IPS-18a (cell line): ENCODE data around the gene CELSR1.

Source experiments
- H3K27ac ChIP-seq: one replicate; pipeline ENCODE4 v1.5.1; 2013; ENCODE audit warnings: low read length
- H3K27me3 ChIP-seq: one replicate; pipeline ENCODE4 v1.6.1; 2013; ENCODE audit warnings: mild to moderate bottlenecking, low read length; ENCODE audit not compliant: control insufficient read depth, insufficient read depth
- H3K36me3 ChIP-seq: one replicate; pipeline ENCODE4 v1.6.1; 2013; ENCODE audit warnings: low read depth, low read length; ENCODE audit not compliant: control insufficient read depth
- H3K4me1 ChIP-seq: one replicate; pipeline ENCODE4 v1.6.1; 2013; ENCODE audit warnings: low read depth, low read length; ENCODE audit not compliant: control insufficient read depth
- H3K4me3 ChIP-seq: one replicate; pipeline ENCODE4 v1.5.1; 2013; ENCODE audit warnings: low read length
- H3K9ac ChIP-seq: one replicate; pipeline ENCODE4 v1.6.1; 2013; ENCODE audit warnings: mild to moderate bottlenecking, low read length, moderate library complexity
- H3K9me3 ChIP-seq: one replicate; pipeline ENCODE4 v1.6.1; 2013; ENCODE audit warnings: low read depth, low read length; ENCODE audit not compliant: control insufficient read depth

Gene CELSR1

DNA sequence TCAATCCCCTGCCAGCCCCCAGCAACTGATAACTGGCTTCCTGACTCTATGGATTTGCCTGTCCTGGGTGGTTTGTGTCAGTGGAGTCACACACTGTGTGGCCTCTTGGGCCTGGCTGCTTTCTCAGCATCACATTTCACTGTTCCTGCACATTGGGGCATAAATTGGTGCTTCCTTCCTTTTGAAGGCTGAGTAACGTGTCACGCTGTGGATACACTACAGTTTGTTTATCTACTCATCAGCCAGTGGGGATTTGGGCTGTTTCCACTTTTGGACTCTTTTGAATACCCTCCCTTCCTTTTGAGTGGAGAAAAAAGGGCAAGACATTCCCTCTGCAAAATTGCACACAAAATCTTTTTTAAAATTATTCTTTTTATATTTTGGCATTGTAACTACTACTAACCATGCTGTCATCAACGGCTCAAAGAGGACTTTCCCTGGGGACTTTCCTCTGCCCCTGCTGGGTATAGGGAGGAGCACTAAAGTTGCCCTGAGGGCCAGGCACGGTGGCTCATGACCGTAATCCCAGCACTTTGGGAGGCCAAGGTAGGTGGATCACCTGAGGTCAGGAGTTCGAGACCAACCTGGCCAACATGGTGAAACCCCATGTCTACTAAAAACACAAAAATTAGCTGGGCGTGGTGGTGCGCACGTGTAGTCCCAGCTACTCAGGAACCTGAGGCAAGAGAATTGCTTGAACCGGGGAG lies 7.8 kb upstream of the CELSR1 start:
- Histone ChIP-seq H3K9me3 (no peaks in the 10 kb centered on the region), H3K36me3 (no peaks in the 10 kb centered on the region), H3K27ac (no peak overlapping the region), H3K4me3 (no peak overlapping the region), H3K27me3 (no peaks in the 10 kb centered on the region), H3K9ac (no peak overlapping the region), H3K4me1 (no peaks in the 10 kb centered on the region)

DNA sequence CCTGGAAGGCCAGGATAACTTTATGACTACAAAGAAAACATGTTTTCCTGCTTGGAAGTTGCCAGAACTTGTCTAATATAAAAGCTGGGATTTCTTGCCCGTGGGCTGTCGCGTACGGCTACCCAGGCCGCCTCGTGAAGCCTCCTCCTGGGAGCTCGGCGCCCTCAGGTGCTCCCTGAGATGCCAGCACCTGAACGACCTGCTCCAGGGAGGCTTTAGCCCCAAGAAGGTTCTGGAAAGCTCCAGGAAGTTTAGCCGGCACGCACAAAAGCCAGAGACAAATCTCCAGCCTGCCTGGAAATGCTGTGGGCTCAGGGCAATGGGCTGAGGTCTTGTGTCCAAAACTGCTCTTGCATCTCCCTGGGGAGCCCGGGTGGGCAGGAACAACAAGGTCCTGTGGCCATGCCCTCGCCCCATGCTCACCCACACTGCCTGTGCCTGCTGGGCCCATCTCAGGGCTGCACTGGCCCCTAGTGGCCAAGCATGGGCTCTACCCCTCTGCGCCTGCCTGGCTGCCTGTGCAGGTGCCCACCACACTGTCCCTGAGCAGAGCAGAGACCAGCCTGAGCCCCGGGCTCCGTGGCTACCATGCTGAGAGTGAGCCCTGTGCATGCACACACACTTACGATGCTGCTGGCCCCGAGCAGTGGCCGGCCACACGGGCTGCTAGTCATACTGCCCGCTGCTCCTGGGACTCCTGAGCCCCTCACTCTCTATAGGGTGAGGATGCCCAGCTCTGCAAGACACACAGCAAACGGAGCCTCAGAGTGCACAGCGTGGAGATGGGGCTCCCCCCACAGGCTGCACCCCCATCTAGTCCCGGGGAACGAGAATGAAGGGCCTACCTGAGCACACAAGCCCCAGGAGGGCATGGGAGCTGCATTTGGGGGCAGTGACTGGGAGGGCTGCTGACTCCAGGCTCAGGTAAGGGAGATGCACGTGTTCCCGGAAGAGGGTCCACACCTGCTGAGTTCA lies 4.9 kb upstream of the CELSR1 start:
- Histone ChIP-seq H3K27me3 (peaks cover 24% of the 10 kb centered on the region), H3K36me3 (no peaks in the 10 kb centered on the region), H3K4me3 (no peak overlapping the region), H3K9ac (no peak overlapping the region), H3K27ac (no peak overlapping the region), H3K4me1 (peaks cover 6% of the 10 kb centered on the region), H3K9me3 (no peaks in the 10 kb centered on the region)

DNA sequence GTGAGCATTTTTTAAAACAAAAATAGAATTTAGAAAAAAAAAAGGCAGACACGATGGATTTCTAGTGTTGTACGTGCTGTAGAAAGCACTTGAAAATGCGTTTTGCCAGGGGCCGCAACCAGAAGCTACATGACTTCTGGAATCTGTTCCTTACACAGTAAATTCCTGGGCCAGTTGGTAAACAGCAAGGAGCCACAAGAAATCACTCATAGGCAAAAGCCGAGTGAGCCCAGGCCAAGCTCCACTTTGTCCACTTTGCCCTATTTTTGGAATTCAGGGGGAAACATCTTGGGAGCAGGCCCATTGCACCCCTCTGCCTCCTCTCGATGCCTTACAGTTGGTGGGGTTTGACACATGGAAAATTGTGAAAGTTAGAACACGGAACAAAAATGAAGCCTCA lies 4.1 kb upstream of the CELSR1 start:
- Histone ChIP-seq H3K4me1 (peaks cover 6% of the 10 kb centered on the region), H3K9me3 (no peaks in the 10 kb centered on the region), H3K9ac (no peak overlapping the region), H3K36me3 (no peaks in the 10 kb centered on the region), H3K27ac (no peak overlapping the region), H3K4me3 (no peak overlapping the region), H3K27me3 (peaks cover 27% of the 10 kb centered on the region)

DNA sequence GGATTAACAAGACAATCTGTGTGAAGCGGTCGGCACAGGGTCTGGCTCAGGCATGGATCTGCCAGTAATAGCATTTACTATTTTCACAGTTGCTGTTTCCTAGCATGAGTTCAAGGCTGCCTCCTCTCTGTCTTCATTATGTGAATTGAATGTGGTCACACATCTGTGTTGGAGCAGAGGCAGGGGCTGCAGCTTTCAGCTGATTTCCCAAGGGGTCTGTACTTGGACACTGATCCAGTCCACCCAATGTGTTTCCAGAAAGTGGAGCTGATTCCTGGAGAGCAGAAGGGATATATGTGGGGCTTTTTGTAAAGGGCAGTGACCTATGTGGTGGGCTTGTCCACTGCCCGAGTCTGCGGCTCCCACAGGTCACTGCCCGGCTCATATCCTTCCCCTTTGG lies 3.5 kb upstream of the CELSR1 start:
- no peak overlapping the region for H3K9ac ChIP-seq
- H3K4me3 ChIP-seq = no peak overlapping the region
- H3K9me3 ChIP-seq = no peaks in the 10 kb centered on the region
- H3K27me3 ChIP-seq = peaks cover 34% of the 10 kb centered on the region
- H3K27ac ChIP-seq = no peak overlapping the region
- peaks cover 6% of the 10 kb centered on the region for H3K4me1 ChIP-seq
- H3K36me3 ChIP-seq = no peaks in the 10 kb centered on the region

DNA sequence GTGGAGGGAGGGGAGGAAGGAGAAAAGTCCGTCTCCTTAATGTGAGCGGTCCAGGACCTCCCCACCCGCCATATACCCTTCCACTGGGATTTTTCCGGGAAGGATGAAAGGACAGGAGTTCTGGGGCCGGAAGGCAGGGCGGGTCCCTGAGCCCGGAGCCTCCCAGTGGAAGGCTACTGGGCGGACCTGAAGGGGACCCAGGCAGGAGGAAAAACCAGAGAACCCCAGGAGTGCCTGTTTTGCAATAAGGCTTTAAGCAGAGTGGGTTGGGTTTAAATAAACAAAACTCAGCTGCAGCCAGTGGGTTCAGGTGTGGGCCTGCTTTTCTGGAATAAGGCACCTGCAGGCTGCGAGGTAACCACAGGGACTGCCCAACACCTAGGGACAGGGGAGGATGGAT lies 1.7 kb upstream of the CELSR1 start:
- H3K27ac ChIP-seq = no peak overlapping the region
- H3K4me1 ChIP-seq = peaks cover 6% of the 10 kb centered on the region
- no peaks in the 10 kb centered on the region for H3K9me3 ChIP-seq
- no peak overlapping the region for H3K9ac ChIP-seq
- no peaks in the 10 kb centered on the region for H3K36me3 ChIP-seq
- peaks cover 44% of the 10 kb centered on the region for H3K27me3 ChIP-seq
- no peak overlapping the region for H3K4me3 ChIP-seq

DNA sequence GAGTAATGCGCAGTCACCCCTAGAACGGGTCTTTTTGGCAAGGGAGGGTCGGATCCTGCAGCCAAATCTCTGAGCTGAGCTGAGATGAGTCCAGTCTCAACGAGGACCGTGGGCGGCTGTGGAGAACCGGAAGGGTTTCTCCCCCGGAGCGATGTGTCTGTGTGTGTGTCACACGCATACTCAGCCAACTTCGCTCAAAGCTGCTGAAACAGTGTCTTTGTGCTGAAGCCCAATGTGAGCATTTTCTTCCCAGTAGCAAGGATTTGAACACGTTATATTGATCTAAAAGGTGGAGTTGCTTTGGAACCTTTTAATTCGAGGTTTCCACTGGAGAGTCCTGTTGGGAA lies 1.4 kb upstream of the CELSR1 start:
- H3K9me3 ChIP-seq = no peaks in the 10 kb centered on the region
- peaks cover 6% of the 10 kb centered on the region for H3K4me1 ChIP-seq
- no peak overlapping the region for H3K27ac ChIP-seq

DNA sequence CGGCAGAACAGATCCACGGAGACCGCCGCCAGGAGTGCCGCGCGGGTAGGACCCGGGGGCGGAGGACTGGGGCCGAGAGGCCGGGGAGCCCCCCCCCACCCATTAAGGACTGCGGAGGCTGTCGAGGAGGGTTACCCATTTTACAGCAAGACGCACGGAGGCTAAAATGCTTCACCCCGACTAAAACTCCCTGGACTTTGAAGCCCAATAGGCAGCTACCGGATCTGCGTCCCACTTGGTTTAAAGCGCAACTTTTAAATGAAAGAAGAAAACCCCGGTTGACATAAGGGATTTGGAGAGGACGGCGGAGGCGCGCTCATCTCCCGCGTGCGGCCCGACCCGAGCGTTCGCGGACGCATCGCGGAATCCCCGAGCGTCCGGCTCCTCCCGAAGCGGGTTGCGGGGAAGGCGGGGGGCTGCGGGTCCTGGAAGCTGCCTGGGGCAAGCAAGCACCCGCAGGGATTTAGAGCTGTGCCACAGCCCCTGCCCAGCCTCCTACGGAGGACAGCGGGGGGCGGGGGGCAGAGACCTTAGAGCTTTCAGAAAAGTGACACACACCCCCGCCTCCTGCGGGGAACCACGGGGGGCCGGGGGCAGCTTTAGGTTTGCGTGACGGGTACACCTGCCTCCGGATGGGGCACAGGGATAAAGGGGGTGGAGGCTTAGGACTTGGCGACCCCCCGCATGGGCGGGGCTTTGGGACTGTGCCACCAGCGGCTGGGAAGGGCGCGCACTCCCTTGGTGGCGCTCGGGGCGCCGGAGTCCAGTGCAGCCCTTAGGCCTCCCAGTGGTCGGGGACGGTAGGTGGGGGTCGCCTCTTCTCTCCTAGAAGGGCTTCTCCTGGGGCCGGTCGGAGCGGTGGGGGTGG lies 760 bp upstream of the CELSR1 start:
- Histone ChIP-seq H3K27me3 (peaks cover 44% of the 10 kb centered on the region), H3K27ac (no peak overlapping the region), H3K9ac (no peak overlapping the region)

More for the DNA sequence above, 1.4 kb upstream of the CELSR1 start:
- no peaks in the 10 kb centered on the region for H3K36me3 ChIP-seq
- H3K9ac ChIP-seq = no peak overlapping the region
- H3K27me3 ChIP-seq = peaks cover 44% of the 10 kb centered on the region
- peak overlapping the region; percentile 50 for H3K4me3 ChIP-seq

DNA sequence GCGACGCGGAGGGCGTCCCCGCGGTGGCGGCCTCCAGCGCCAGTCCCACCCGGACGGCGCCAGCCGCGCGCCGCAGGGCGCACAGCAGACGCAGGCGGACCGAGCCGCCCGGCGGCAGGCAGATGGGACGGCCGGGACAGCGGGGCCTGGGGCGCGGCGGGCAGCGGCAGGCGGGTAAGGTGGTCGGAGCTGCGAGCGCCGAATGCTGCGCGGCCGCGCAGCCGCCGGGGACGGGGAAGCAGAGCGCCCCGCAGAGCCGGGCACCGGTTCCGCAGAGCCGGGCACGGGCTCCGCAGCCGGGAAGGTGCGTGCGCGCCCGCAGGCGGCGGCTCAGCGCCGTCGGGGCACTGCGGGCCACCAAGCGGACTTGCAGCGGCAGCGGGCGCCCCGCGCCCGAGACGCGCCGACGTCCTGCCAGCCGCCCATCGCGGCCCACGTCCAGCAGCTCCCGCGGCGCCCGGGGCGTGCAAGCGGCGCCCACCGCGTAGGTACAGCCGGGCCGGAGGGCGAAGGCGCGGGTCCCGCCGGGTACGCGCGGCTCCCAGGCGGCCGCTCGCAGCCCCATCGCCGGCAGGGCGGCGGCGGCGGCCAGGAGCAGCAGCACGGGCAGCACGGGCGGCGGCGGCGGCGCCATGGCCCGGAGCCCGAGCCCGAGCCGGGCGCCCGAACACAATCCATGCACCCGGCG lies 739 bp downstream of the CELSR1 start:
- Histone ChIP-seq H3K4me3 (peak overlapping the region; percentile 42), H3K27ac (no peak overlapping the region), H3K9ac (no peak overlapping the region), H3K36me3 (no peaks in the 10 kb centered on the region), H3K27me3 (peaks cover 44% of the 10 kb centered on the region), H3K4me1 (peaks cover 6% of the 10 kb centered on the region), H3K9me3 (no peaks in the 10 kb centered on the region)

More for the DNA sequence above, 760 bp upstream of the CELSR1 start:
- Histone ChIP-seq H3K4me3 (peak overlapping the region; percentile 50), H3K4me1 (peaks cover 6% of the 10 kb centered on the region), H3K9me3 (no peaks in the 10 kb centered on the region), H3K36me3 (no peaks in the 10 kb centered on the region)

DNA sequence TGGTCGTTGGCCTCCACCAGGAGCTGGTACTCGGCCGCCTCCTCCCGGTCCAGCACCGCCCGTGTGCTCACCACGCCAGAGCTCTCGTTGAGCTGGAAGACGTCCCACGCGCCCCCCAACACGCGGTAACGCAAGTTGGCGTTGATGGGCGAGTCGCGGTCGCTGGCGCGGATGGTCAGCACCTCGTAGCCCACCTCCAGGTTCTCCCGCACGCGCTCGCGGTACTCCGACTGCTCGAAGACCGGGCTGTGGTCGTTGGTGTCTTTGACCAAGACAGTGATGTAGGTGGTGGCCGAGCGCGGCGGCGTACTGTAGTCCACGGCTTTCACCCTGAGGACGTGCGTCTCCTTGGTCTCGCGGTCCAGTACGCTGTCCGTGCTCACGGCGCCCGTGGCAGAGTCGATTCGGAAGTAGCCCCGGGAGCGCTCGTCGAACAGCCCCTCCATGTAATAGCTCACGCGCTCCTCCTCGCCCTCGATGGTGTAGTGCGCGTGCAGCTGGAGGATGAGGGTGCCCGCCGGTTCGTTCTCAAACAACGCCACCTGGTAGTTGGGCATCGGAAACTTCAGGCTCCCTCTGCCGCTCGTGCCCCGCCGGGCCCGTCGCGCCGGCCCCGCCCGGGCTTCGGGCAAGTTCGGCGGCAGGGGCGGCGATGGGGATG lies 1.4 kb downstream of the CELSR1 start:
- no peak overlapping the region for H3K9ac ChIP-seq
- peaks cover 6% of the 10 kb centered on the region for H3K4me1 ChIP-seq
- peaks cover 44% of the 10 kb centered on the region for H3K27me3 ChIP-seq
- peak overlapping the region; percentile 21 for H3K4me3 ChIP-seq
- no peaks in the 10 kb centered on the region for H3K36me3 ChIP-seq
- no peak overlapping the region for H3K27ac ChIP-seq
- H3K9me3 ChIP-seq = no peaks in the 10 kb centered on the region

DNA sequence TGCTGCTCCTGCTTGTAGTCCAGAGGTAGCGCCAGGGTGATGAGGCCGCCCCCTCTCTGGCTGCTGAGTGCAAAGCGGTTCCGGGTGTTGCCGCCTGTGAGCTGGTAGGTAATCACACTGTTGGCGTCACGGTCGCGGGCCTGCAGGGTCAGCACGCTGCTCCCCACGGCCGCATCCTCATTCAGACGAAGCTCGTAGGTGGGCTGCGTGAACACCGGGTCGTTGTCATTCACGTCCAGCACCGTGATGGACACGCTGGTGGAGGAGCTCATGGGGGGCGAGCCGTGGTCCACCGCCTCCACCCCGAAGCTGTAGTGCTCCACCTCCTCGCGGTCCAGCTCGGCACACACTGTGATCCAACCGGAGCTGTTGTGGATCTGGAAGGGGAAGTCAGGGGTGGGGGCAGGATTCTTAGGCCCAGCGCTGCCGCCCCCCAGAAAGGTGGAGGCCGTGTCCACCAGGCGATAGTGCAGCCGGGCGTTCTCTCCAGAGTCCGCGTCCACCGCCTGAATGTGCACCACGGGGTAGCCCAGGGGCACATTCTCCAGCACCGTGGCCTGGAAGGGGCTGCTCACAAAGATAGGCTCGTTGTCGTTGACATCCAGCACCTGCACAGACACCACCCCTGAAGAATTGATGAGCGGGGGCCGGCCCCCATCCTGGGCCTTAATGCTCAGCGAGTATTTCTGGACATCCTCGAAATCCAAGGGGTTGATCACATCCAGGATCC lies 2.4 kb downstream of the CELSR1 start:
- Histone ChIP-seq H3K9me3 (no peaks in the 10 kb centered on the region), H3K36me3 (no peaks in the 10 kb centered on the region), H3K4me3 (no peak overlapping the region), H3K9ac (no peak overlapping the region), H3K27ac (no peak overlapping the region), H3K4me1 (peaks cover 6% of the 10 kb centered on the region), H3K27me3 (peaks cover 44% of the 10 kb centered on the region)
